Large intestine (tissue), 3 donors: Measurements from ENCODE around the gene MYRIP. TPM values are rescaled to one million over a fixed set of nuclear protein-coding genes. Genes with fewer than 3 reads are reported as not detected.

Experiments used
- DNase-seq, 2 donors: peaks; one replicate each; pipeline versions ENCODE4 v3.0.0 to v3.0.0-alpha.2; 2013
- H3K27ac ChIP-seq: one replicate; pipeline ENCODE4 v1.5.1; 2013; ENCODE audit warnings: low read length
- H3K27me3 ChIP-seq: 2 replicates; pipeline ENCODE4 v1.6.1; 2013; ENCODE audit warnings: low read length; ENCODE audit not compliant: control insufficient read depth, insufficient read depth
- H3K36me3 ChIP-seq: 2 replicates; pipeline ENCODE4 v1.6.1; 2013; ENCODE audit warnings: low read length; ENCODE audit not compliant: control insufficient read depth, insufficient read depth
- H3K4me1 ChIP-seq: one replicate; pipeline ENCODE4 v1.6.1; 2013; ENCODE audit warnings: low read length; ENCODE audit not compliant: control insufficient read depth, insufficient read depth
- H3K4me3 ChIP-seq: one replicate; pipeline ENCODE4 v1.5.1; 2013; ENCODE audit warnings: low read length
- H3K9me3 ChIP-seq: one replicate; pipeline ENCODE4 v1.6.1; 2013; ENCODE audit warnings: mild to moderate bottlenecking, low read depth, low read length, moderate library complexity; ENCODE audit not compliant: control insufficient read depth
- WGBS: methylation state at CpG from one replicate; pipeline ENCODE4 v1.1.5; 2013; ENCODE audit warnings: low lambda C conversion rate; ENCODE audit not compliant: insufficient coverage; 5-methylcytosine and 5-hydroxymethylcytosine counted together
- polyA plus RNA-seq: library from polyadenylated mRNA; unstranded; fragments of 120-200 nt; gene quantifications from one replicate; pipeline ENCODE4 v1.2.1, GENCODE V29; 2013

The MYRIP gene
- polyA plus RNA-seq, 1 donor = 3.1 TPM

DNA sequence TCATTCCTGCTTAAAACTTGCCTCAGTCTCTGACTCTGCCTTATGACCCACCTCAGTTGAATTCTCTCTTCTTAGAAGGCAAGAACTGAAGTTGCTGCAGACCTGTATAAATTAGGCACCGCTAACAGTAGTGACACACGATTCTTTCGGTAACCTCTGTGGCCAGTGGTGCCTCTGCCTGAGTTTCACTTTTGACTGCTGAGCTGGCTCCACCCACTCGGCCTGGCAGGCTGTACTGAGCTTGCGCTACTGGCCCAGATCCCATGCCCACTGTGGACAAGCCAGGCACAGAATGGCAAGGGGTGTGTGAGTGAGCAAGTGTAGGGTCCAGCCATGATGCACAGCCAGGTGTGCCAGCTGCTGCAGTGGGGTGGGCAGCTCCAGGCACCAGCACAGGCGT, 481.0 kb downstream of the MYRIP start:
- peaks cover 5% of the 10 kb centered on the region for H3K36me3 ChIP-seq
- no peak for DNase-seq
- H3K9me3 ChIP-seq = peaks cover 9% of the 10 kb centered on the region
- no peaks in the 10 kb centered on the region for H3K27me3 ChIP-seq
- H3K27ac ChIP-seq = no peak overlapping the region
- no peak overlapping the region for H3K4me3 ChIP-seq
- no CpG with 5 or more reads among the region's 6 CpGs for WGBS
- H3K4me1 ChIP-seq = no peaks in the 10 kb centered on the region

DNA sequence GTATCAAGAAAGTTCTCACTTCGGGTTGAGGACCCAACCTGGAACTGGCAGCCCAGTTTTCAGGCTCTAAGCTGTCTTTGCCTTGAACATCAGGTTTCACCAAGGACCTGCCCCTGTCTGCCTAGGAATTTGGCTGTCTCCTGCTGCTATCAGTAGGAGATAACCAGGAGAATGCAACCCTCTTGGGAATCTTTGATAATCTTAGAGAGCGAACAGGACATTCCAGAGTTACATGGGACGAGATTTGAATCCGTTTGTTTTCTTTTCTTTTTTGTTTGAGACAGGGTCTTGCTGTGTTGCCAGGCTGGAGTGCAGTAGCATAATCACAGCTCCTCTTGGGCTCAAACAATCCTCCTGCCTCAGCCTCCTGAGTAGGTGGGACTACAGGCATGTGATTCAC, 482.1 kb downstream of the MYRIP start:
- H3K27me3 ChIP-seq = no peaks in the 10 kb centered on the region
- 71% methylated on average over 2 of the region's 4 CpGs for WGBS
- peaks cover 9% of the 10 kb centered on the region for H3K9me3 ChIP-seq
- no peak for DNase-seq
- H3K4me1 ChIP-seq = no peaks in the 10 kb centered on the region
- H3K4me3 ChIP-seq = no peak overlapping the region
- H3K27ac ChIP-seq = no peak overlapping the region
- peaks cover 5% of the 10 kb centered on the region for H3K36me3 ChIP-seq

DNA sequence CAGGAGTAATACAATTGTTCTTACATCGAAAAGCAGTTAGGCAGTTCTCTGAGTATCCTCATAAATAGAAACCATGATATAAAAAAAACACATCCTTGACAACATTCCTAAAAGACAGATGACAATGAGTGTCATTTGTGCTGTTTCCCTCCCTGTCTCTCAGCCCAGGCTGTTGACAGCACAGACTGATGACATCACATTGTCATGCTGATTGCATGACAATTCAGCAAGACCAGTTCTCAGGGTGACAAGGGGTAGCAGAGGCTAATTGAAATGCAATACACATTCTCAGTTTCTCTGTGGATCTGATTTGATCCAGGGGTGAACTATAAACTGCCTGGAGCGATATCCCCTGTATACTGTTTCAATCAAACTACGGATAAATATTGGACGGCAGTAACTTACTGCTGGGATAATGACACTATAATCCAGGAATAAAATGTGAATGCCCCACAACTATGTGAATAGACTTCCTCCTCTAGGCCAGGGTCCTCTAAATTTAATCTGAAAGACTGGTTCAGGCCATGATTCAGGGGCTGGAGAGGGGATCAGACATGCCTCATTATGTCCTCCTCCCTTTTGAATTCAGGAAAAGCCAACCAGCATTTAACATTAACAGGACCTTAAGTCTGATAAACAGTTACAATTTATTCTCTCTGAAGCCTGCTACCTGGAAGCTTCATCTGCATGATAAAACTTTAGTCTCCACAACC, 483.4 kb downstream of the MYRIP start:
- H3K27me3 ChIP-seq = no peaks in the 10 kb centered on the region
- H3K4me3 ChIP-seq = no peak overlapping the region
- H3K4me1 ChIP-seq = no peaks in the 10 kb centered on the region
- no peak for DNase-seq
- H3K27ac ChIP-seq = no peak overlapping the region
- peaks cover 9% of the 10 kb centered on the region for H3K9me3 ChIP-seq
- WGBS = 57% methylated on average over 1 of the region's 4 CpGs
- H3K36me3 ChIP-seq = peaks cover 5% of the 10 kb centered on the region

DNA sequence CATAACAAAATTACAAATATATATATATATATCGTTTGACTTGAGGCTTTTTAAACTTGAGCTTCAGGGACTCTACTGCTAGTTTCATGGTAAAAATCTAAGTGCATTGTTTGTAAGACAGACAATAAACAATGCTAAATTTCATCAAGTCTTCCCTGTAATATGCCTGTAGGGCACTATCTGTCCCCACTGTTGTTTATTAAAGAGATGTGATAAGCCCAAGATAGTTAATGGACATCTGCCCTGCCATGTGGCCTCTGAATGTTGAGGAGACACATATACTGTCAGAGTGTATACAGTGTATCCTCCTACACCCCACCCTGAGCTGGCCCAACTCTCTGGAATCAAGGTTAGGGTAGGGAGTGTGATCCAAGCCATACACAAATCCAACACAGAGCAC, 485.0 kb downstream of the MYRIP start:
- no CpG with 5 or more reads among the region's 1 CpG for WGBS
- H3K9me3 ChIP-seq = peaks cover 9% of the 10 kb centered on the region
- H3K4me1 ChIP-seq = no peaks in the 10 kb centered on the region
- H3K4me3 ChIP-seq = no peak overlapping the region
- no peak for DNase-seq
- H3K27ac ChIP-seq = no peak overlapping the region
- peaks cover 5% of the 10 kb centered on the region for H3K36me3 ChIP-seq
- H3K27me3 ChIP-seq = no peaks in the 10 kb centered on the region

DNA sequence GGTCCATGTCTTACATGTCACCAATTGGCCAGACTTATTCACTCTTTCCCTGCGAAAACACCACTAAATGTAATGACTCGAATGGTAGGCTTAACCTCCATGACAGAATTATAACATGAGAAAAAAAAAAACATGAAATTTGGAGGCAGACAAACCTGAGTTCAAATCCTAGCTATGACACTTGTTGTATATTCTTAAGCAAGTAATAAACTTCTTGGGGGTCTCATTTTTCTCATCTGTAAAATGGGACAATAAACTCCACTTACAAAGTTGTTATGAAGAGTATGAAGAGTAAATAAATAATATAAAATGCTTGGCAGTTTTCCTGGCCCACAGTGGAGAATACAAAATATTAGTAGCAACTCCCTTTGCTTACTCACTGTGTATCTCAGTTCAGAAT, 488.7 kb downstream of the MYRIP start:
- H3K4me1 ChIP-seq = no peaks in the 10 kb centered on the region
- H3K4me3 ChIP-seq = no peak overlapping the region
- H3K9me3 ChIP-seq = no peaks in the 10 kb centered on the region
- peaks cover 3% of the 10 kb centered on the region for H3K36me3 ChIP-seq
- no peak overlapping the region for H3K27ac ChIP-seq
- WGBS = 100% methylated on average over 2 of the region's 2 CpGs
- DNase-seq = no peak
- no peaks in the 10 kb centered on the region for H3K27me3 ChIP-seq

DNA sequence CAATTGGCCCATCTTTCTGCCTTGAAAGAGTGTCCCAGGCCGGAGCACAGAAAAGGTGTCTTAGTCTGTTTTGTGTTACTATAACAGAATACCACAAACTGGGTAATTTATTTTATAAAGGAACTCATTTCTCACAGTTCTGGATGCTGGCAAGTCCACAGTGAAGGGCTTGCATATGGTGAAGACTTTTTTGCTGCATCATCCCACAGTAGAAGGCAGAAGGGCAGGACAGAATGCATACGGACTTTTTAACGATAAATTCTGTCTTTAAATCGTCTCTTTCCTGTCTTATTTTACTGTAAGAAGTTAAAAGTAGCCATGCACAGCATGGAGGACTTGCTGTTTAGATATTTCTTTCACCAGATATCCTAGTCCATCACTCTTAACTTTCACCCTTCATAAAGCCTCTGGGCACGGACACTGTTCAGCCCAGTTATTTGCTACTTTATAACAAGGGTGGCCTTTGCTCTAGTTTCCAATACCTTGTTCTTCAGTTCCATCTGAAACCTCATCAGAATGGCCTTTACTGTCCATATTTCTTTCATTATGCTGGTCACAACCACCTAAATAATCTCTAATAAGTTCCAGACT, 489.8 kb downstream of the MYRIP start:
- 97% methylated on average over 4 of the region's 5 CpGs for WGBS
- no peak overlapping the region for H3K27ac ChIP-seq
- H3K4me3 ChIP-seq = no peak overlapping the region
- no peak for DNase-seq
- peaks cover 3% of the 10 kb centered on the region for H3K36me3 ChIP-seq
- H3K27me3 ChIP-seq = no peaks in the 10 kb centered on the region
- no peaks in the 10 kb centered on the region for H3K4me1 ChIP-seq
- H3K9me3 ChIP-seq = no peaks in the 10 kb centered on the region

DNA sequence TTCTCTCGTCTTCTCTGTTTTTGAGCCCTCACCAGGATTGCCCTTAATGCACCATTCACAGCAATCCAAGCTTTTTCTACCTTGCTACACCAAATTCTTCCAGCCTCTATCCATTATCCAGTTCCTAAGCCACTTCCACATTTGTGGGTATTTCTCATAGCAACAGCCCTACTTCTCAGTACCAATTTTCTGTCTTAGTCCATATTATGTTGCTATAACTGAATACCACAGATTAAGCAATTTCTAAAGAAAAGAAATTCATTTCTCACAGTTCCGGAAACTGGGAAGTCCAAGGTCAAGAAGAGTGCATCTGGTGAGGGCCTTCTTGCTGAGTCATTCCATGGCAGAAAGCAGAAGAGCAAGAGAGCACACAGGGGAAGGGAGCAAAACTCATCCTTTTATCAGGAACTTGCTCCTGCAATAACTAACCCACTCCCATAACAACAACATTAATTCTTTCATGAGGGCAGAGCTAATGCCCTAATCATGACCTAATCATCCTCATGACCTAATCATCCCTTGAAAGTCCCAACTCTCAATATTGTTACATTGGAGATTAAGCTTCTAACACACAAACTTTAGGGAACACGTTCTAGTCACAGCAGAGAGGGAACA, 490.4 kb downstream of the MYRIP start:
- 89% methylated on average over 1 of the region's 3 CpGs for WGBS
- Histone ChIP-seq H3K27me3 (no peaks in the 10 kb centered on the region), H3K27ac (no peak overlapping the region), H3K36me3 (peaks cover 3% of the 10 kb centered on the region), H3K9me3 (no peaks in the 10 kb centered on the region), H3K4me3 (no peak overlapping the region), H3K4me1 (no peaks in the 10 kb centered on the region)
- DNase-seq = no peak

DNA sequence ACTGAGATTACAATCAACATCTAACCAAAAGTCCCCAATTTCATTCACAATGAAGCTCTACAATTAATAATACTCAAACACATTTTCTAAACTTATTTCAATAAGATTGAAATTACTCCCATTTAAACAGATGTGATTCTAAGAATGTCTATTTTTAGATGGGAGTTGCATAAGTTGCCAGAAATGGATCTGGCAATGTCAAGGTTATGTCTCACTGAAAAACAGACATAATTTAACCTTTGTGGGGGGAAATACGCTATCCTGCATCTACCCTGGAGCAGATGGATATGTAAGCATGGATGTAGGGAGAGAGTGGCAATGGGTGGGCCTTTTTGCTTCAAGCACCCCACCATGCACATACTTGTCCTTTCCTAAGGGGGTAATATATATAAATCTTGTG, 493.4 kb downstream of the MYRIP start:
- H3K27ac ChIP-seq = no peak overlapping the region
- H3K4me3 ChIP-seq = no peak overlapping the region
- no CpG with 5 or more reads among the region's 1 CpG for WGBS
- peaks cover 3% of the 10 kb centered on the region for H3K36me3 ChIP-seq
- no peak for DNase-seq
- H3K4me1 ChIP-seq = no peaks in the 10 kb centered on the region
- H3K27me3 ChIP-seq = no peaks in the 10 kb centered on the region
- no peaks in the 10 kb centered on the region for H3K9me3 ChIP-seq

DNA sequence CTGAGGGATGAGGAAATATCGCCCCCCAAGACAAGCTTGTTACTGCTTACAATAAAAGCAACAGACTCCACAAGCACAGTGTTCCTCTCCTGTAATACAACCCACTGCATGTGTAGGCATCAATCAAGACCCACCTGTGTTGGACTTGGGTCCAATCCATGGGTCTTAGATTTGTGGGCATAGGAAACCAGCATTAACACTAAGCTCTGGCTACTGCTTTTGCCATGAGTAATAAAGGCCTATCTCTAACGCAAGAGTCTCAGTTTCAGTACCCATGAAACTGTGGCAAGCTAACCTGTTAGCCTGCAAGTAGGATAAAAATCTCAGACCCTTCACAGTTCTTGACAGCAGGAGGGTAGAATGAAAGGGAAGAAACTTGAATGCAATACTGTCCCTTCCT, 494.9 kb downstream of the MYRIP start:
- WGBS = no CpG with 5 or more reads among the region's 2 CpGs
- no peak for DNase-seq
- no peaks in the 10 kb centered on the region for H3K9me3 ChIP-seq

DNA sequence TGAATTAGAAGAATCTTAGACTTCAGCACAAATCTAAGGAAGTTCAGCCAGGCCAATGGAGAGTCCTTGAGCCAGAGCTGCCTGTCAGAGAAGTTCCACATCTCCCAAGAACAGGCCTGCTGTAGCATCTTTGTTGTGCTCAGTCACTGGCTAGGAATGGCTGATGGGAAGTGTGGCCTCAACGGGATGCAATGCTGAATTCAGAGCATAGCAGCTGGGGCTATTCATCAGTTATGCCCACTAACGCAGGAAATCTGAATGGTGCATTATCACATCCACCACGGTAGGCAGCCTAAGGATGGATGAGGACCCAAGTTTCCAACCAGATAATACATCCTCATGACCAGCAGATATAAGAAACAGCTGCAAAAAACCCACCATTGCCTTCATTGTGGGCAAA, 496.9 kb downstream of the MYRIP start:
- no peak overlapping the region for H3K27ac ChIP-seq
- DNase-seq = no peak
- no peaks in the 10 kb centered on the region for H3K4me1 ChIP-seq
- no peaks in the 10 kb centered on the region for H3K9me3 ChIP-seq
- peaks cover under 1% of the 10 kb centered on the region for H3K36me3 ChIP-seq
- no CpG with 5 or more reads among the region's 3 CpGs for whole genome bisulfite sequencing
- no peak overlapping the region for H3K4me3 ChIP-seq
- H3K27me3 ChIP-seq = no peaks in the 10 kb centered on the region

More for the DNA sequence above, 494.9 kb downstream of the MYRIP start:
- H3K4me1 ChIP-seq = no peaks in the 10 kb centered on the region
- peaks cover 3% of the 10 kb centered on the region for H3K36me3 ChIP-seq
- no peak overlapping the region for H3K27ac ChIP-seq
- H3K4me3 ChIP-seq = no peak overlapping the region
- no peaks in the 10 kb centered on the region for H3K27me3 ChIP-seq
